ENCODE data around the gene UCP3. TPM values are rescaled to one million over a fixed set of nuclear protein-coding genes. Genes with fewer than 3 reads are reported as not detected.

The UCP3 gene
- total RNA-seq, 1 experiment from 2014 or later = 1.2 TPM

DNA sequence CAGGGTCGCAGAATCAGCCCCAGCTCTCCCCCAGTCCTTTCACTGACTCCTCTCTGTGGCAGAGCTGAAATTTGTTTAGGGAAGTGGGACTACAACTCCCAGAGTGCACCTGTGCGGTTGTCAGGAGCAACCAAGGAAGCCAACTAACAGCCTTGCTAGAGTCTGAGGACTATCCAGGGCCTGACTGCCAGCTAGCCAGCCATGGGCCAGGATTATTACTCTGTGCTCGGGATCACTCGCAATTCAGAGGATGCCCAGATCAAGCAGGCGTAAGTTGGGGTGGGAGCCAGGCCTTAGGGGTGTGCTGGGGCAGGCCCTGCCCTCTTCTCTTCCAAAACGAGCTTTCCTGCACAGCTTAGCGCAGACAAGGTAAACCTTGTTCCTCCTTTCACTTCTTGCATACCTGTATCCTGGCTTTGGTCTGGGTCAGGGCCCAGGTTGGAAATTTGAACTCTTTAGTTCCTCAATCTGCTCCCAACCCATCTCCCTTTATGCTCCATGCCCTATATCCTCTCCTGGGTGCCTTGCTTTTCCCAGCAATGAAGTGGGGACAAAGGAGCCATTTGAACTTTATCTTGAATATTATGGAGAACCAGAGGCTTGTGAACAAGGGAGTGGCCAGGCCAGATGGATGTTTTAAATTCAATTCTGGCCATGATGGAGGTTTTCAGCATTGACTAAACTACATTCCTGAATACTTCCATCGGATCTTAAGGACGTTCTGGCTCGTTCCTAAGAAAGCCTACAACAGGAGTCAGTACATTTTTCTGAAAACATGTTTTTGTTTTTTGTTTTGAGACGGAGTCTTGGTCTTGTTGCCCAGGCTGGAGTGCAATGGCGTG, 57.8 kb downstream of the UCP3 start, which contains the start of gene DNAJB13:
TSS of gene DNAJB13 (plus strand) at position 158 of the 842 bp plus-strand sequence. CDS start at position 202, 44 bp downstream.
- Histone ChIP-seq H3K27me3 (ENCODE audit: low read length) (no peaks in the 10 kb centered on the region), H3K27ac (ENCODE audit: low read length) (no peak within 1 kb of the TSS), H2AFZ (ENCODE audit: low read length) (no peak within 1 kb of the TSS), H3K9ac (ENCODE audit: low read length) (no peak within 1 kb of the TSS), H3F3A (ENCODE audit: low read length, unreplicated experiment) (no peaks in the 10 kb centered on the region), H3K4me1 (ENCODE audit: insufficient read depth, low read length) (peaks cover 18% of the 10 kb centered on the region), H3K4me2 (ENCODE audit: low read length) (peak within 1 kb of the TSS; percentile 17), H3K9me2 (replicated peaks; ENCODE audit: low read length) (no peaks in the 10 kb centered on the region), H3K36me3 (ENCODE audit: low read depth, low read length) (no peaks in the 10 kb centered on the region), H3K9me3 (ENCODE audit: low read length) (no peaks in the 10 kb centered on the region), H4K20me1 (ENCODE audit: low read length) (no peaks in the 10 kb centered on the region), H3K4me3 (ENCODE audit: low read length) (no peak within 1 kb of the TSS), H3K79me2 (ENCODE audit: low read length) (no peaks in the 10 kb centered on the region)
- CTCF ChIA-PET = interaction anchor here (0.6 kb wide), 1 partner anchor 13 kb away, joined by 3 read pairs; no protein-coding TSS in a partner anchor
- POLR2A ChIA-PET (ENCODE audit: unreplicated experiment) = no interaction called here
- BruUV-seq (replicated peaks) = no TSS peak
- DNase-seq (peak; percentile 70), ATAC-seq (peak; percentile 82)
- TF ChIP-seq EZH2phosphoT487 (IDR thresholded peaks at IDR 0.05; ENCODE audit: borderline replicate concordance, low read length) (no peak), CTCF (conservative IDR thresholded peaks at IDR 0.05; ENCODE audit: low read depth, low read length) (no peak), EZH2 (IDR thresholded peaks at IDR 0.05; ENCODE audit: low read length, unreplicated experiment) (no peak)
- intact Hi-C loops (cut with micrococcal nuclease) = no loop called here

Other genes starting within 250 kb of the UCP3 start
- 97.9 and 109 TPM in 2 replicates for gene RAB6A, start 248.0 kb downstream of the UCP3 start, total RNA-seq (2014; rRNA removed)
- 48.0 and 80.8 TPM in 2 replicates for gene MRPL48, start 221.2 kb downstream of the UCP3 start, total RNA-seq (2014; rRNA removed)
- gene COA4, start 132.2 kb downstream of the UCP3 start, total RNA-seq (2014; rRNA removed) = 346 and 367 TPM in 2 replicates
- gene PAAF1, start 132.1 kb downstream of the UCP3 start, total RNA-seq (2014; rRNA removed) = 13.3 and 19.5 TPM in 2 replicates
- 0.29 and 0.46 TPM in 2 replicates for gene DNAJB13, start 58.1 kb downstream of the UCP3 start, total RNA-seq (2014; rRNA removed)
- 6.4 and 11.9 TPM in 2 replicates for gene UCP2, start 26.2 kb downstream of the UCP3 start, total RNA-seq (2014; rRNA removed)
- gene C2CD3, start 161.9 kb upstream of the UCP3 start, total RNA-seq (2014; rRNA removed) = 27.3 and 32.6 TPM in 2 replicates
- gene PPME1, start 162.2 kb upstream of the UCP3 start, total RNA-seq (2014; rRNA removed) = 48.4 and 66.2 TPM in 2 replicates

Data from PC-3 (cell line).